Lower leg skin (tissue), 3 donors: ENCODE data around the gene AFTPH.

Experiments used
- CTCF ChIP-seq, 3 donors: fragments of 450-650 bp; IDR thresholded peaks; one replicate each; pipeline ENCODE4 v1.5.1; 2016; ENCODE audit warnings: antibody characterized with exemption in 3 of 3, mild to moderate bottlenecking in 3 of 3, moderate library complexity in 2 of 3
- POLR2A ChIP-seq, 2 donors: fragments of 450-650 bp; IDR thresholded peaks; one replicate each; pipeline ENCODE4 v1.6.1; 2016 to 2017; ENCODE audit warnings: antibody characterized with exemption in 2 of 2, mild to moderate bottlenecking in 1 of 2, moderate library complexity in 1 of 2

GRCh38 chr2:64541547-64541946, 17.4 kb downstream of the AFTPH start:
- TF ChIP-seq CTCF (IDR thresholded peaks at IDR 0.05) (no peak), POLR2A (IDR thresholded peaks at IDR 0.05) (no peak)
